Progenitor cell of endocrine pancreas (in vitro differentiated cells): Measurements from ENCODE around the gene ETV3L. TPM values are rescaled to one million over a fixed set of nuclear protein-coding genes. Genes with fewer than 3 reads are reported as not detected.

Experiments used
- DNase-seq: peaks from one replicate; pipeline ENCODE4 v3.0.0; 2021; ENCODE audit warnings: low spot score; ENCODE audit not compliant: unreplicated experiment
- H3K27ac Mint-ChIP-seq: 2 replicates; pipeline ENCODE4 v1.8.0; 2021; ENCODE audit warnings: mild to moderate bottlenecking, moderate library complexity, mixed read lengths
- H3K27me3 Mint-ChIP-seq: 2 replicates; pipeline ENCODE4 v1.8.0; 2021; ENCODE audit warnings: mixed read lengths
- H3K36me3 Mint-ChIP-seq: 2 replicates; pipeline ENCODE4 v1.8.0; 2022; ENCODE audit warnings: mixed read lengths; ENCODE audit not compliant: insufficient read depth
- H3K4me1 Mint-ChIP-seq: 2 replicates; pipeline ENCODE4 v1.8.0; 2021; ENCODE audit warnings: low read depth, mixed read lengths
- H3K4me3 Mint-ChIP-seq: 2 replicates; pipeline ENCODE4 v1.8.0; 2021; ENCODE audit warnings: low read depth, mild to moderate bottlenecking, moderate library complexity, mixed read lengths
- H3K9me3 Mint-ChIP-seq: 2 replicates; pipeline ENCODE4 v1.8.0; 2021; ENCODE audit warnings: low read depth, mixed read lengths
- total RNA-seq: library from RNA; stranded (reverse); gene quantifications from 2 replicates; pipeline ENCODE4 v1.2.1, GENCODE V29; 2021
- TF ChIP-seq, protein P1 (sequence below): fragments of 200-600 bp; sonication (generic); IDR thresholded peaks from one replicate; pipeline ENCODE4 v1.5.0; 2021; ENCODE audit warnings: antibody characterized with exemption, mild to moderate bottlenecking; ENCODE audit not compliant: unreplicated experiment

The ETV3L gene
- total RNA-seq, 1 donor from 2014 or later = 0.72 TPM

DNA sequence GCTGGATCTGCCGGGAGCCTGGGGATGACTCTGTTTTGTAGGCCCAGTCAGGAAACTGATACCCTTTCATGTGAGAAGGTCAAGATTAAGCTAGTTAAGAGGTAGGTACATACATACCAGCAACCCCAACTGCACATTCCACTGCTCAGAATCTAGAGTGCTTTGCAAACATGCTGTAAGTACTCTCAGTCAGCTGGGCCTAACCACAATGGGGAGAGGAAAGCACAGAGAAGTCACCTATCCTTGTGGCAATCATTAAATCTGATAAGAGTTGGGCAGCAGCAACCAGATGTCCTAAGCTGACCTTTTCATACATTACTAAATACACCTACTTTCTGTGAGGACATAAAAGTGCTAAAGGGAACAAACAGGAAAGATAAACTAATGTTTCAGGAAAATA is 36.0 kb upstream of the ETV3L start:
- Mint-ChIP-seq H3K4me1 (peaks cover 39% of the 10 kb centered on the region), H3K27ac (peak overlapping the region; percentile 53), H3K9me3 (no peaks in the 10 kb centered on the region), H3K27me3 (no peaks in the 10 kb centered on the region), H3K4me3 (no peak overlapping the region), H3K36me3 (peaks cover 32% of the 10 kb centered on the region)
- no peak for DNase-seq
- TF ChIP-seq, protein P1, sequence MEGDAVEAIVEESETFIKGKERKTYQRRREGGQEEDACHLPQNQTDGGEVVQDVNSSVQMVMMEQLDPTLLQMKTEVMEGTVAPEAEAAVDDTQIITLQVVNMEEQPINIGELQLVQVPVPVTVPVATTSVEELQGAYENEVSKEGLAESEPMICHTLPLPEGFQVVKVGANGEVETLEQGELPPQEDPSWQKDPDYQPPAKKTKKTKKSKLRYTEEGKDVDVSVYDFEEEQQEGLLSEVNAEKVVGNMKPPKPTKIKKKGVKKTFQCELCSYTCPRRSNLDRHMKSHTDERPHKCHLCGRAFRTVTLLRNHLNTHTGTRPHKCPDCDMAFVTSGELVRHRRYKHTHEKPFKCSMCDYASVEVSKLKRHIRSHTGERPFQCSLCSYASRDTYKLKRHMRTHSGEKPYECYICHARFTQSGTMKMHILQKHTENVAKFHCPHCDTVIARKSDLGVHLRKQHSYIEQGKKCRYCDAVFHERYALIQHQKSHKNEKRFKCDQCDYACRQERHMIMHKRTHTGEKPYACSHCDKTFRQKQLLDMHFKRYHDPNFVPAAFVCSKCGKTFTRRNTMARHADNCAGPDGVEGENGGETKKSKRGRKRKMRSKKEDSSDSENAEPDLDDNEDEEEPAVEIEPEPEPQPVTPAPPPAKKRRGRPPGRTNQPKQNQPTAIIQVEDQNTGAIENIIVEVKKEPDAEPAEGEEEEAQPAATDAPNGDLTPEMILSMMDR = no peak

DNA sequence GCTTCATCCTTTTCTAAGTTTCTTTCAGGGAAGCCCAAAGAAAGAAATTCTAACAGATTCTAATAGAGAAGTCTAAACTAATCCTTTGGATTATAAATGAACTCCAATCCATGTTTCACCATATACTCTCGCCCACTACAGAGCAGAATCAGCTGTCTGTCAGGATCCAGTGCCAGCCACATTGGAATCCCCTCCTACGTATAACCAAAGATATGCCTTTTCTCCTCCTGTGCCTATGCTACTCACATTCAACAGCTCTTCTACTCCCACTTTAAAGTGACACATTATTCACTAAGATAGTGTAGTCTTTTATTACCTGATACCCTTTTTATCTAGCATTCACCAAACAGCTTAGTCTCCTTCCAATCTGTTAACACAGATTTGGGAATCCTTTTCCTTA is 35.5 kb upstream of the ETV3L start:
- Mint-ChIP-seq H3K27me3 (no peaks in the 10 kb centered on the region), H3K4me1 (peaks cover 39% of the 10 kb centered on the region), H3K9me3 (no peaks in the 10 kb centered on the region), H3K36me3 (peaks cover 32% of the 10 kb centered on the region), H3K4me3 (no peak overlapping the region), H3K27ac (peak overlapping the region; percentile 53)
- TF ChIP-seq, protein P1 = no peak
- no peak for DNase-seq

DNA sequence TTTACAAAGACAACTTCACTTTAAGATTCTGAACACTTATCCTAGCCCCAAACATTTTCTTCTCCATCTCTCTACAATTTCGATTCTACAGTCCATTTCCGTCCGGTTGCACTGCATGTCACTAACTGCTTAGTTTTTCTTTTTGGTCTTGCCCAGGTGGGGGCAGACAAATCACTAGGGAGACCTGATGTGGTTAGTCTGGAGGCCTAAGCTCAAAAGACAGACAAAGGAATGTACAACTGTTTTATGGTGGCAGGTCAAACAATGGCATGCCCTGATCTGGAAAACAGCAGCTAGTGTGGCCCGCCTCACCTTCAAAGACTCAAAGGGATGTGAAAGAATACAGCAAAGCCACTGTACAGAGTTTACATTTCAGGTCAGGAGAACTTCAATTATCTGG is 34.8 kb upstream of the ETV3L start:
- no peak for DNase-seq
- H3K27ac Mint-ChIP-seq = peak overlapping the region; percentile 1
- H3K27me3 Mint-ChIP-seq = no peaks in the 10 kb centered on the region
- peaks cover 32% of the 10 kb centered on the region for H3K36me3 Mint-ChIP-seq
- TF ChIP-seq, protein P1 = no peak
- no peaks in the 10 kb centered on the region for H3K9me3 Mint-ChIP-seq
- no peak overlapping the region for H3K4me3 Mint-ChIP-seq
- peaks cover 38% of the 10 kb centered on the region for H3K4me1 Mint-ChIP-seq

DNA sequence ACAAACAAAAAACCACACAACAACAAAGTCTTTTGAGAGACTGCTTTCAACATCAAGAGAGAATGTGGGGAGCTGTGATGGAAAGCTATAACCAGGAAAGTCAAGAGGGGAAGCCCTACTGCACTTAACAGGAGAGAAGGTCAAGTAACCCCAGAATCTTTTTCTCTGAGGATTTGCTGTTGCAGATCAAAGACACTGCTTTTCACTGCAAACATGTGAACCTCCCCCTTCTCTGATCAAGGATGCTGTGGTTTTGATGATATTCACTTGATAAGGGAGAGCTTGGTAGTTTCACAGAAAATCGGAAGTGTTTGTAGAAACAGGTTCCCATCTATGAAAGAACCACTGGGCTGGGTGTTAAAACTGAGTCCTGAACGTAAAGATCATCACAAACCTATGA is 33.8 kb upstream of the ETV3L start:
- Mint-ChIP-seq H3K36me3 (peaks cover 33% of the 10 kb centered on the region), H3K9me3 (no peaks in the 10 kb centered on the region)

DNA sequence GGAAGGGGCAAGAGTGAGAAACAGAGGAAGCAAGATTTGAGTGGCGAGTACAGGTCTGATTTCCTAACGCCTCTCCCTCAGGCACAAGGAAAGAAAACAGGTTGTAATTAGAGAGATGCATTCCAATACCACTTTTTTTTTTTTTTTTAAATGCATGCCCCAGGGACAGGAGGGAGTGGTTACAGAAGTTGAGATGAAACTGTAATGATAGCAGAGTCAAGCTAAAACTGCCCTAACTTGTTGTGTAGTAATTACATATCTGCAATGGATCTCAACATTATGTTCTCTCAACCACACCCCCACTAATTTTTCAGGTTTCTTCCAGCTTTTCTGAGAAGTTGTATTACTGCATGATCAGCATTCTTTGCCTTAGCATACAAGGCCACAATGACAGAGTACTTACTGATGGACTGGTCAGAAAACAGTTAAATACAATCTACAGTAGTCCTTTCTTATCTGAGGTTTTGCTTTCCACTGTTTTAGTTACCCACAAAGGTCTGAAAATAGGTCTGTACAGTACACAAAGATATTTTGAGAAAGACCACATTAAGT is 33.1 kb upstream of the ETV3L start:
- Mint-ChIP-seq H3K4me1 (peaks cover 29% of the 10 kb centered on the region), H3K27ac (no peak overlapping the region), H3K36me3 (peaks cover 40% of the 10 kb centered on the region), H3K27me3 (no peaks in the 10 kb centered on the region), H3K4me3 (no peak overlapping the region), H3K9me3 (no peaks in the 10 kb centered on the region)
- DNase-seq = no peak
- TF ChIP-seq, protein P1 = no peak

More for the DNA sequence above, 33.8 kb upstream of the ETV3L start:
- H3K27ac Mint-ChIP-seq = no peak overlapping the region
- H3K4me3 Mint-ChIP-seq = no peak overlapping the region
- TF ChIP-seq, protein P1 = no peak
- DNase-seq = no peak
- H3K27me3 Mint-ChIP-seq = no peaks in the 10 kb centered on the region
- peaks cover 31% of the 10 kb centered on the region for H3K4me1 Mint-ChIP-seq
